ENCODE measurements around the gene APP.

APP gene

DNA sequence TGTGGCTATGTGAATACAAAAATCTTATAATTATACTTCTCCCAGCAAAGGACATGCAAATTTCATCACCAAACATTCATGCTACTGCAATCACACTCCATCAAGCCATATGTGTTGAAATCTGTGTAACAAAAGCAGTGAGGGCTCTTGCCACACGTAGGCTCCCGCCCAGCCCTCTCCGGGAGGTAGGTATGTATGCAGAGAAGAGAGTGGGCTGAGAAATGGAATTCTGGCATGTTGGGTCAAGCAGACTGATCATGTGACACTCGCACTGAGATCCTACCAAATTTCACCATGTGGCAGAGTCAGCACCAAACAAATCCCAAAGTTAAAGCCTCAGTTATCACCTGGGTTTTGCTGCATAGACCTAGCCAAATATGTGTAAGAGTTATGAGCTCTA lies 49.7 kb downstream of the APP start:
- H3K36me3 ChIP-seq (ENCODE audit: low read length), result no peaks in the 10 kb centered on the region
- H3K9ac ChIP-seq (ENCODE audit: low read length), result no peak overlapping the region
- no peaks in the 10 kb centered on the region for H3K79me2 ChIP-seq (ENCODE audit: insufficient read depth, low read length)
- no peaks in the 10 kb centered on the region for H3K9me2 ChIP-seq (replicated peaks; ENCODE audit: insufficient read depth, low read length)
- H4K20me1 ChIP-seq (ENCODE audit: low read depth, low read length), result no peaks in the 10 kb centered on the region
- H3K4me3 ChIP-seq (ENCODE audit: insufficient read depth, low read length, poor library complexity, severe bottlenecking), result no peak overlapping the region
- H3K4me2 ChIP-seq (ENCODE audit: low read depth, low read length, poor library complexity, severe bottlenecking), result no peak overlapping the region
- TF ChIP-seq, protein P1, sequence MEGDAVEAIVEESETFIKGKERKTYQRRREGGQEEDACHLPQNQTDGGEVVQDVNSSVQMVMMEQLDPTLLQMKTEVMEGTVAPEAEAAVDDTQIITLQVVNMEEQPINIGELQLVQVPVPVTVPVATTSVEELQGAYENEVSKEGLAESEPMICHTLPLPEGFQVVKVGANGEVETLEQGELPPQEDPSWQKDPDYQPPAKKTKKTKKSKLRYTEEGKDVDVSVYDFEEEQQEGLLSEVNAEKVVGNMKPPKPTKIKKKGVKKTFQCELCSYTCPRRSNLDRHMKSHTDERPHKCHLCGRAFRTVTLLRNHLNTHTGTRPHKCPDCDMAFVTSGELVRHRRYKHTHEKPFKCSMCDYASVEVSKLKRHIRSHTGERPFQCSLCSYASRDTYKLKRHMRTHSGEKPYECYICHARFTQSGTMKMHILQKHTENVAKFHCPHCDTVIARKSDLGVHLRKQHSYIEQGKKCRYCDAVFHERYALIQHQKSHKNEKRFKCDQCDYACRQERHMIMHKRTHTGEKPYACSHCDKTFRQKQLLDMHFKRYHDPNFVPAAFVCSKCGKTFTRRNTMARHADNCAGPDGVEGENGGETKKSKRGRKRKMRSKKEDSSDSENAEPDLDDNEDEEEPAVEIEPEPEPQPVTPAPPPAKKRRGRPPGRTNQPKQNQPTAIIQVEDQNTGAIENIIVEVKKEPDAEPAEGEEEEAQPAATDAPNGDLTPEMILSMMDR (IDR thresholded peaks at IDR 0.05; ENCODE audit: insufficient read depth, low read length, poor library complexity, severe bottlenecking), result no peak
- no peak for TF ChIP-seq EZH2phosphoT487 (conservative IDR thresholded peaks at IDR 0.05; ENCODE audit: low read length)
- no peaks in the 10 kb centered on the region for H3F3A ChIP-seq (ENCODE audit: insufficient read depth)
- H3K9me3 ChIP-seq (ENCODE audit: insufficient read depth, low read length), result no peaks in the 10 kb centered on the region
- no peak overlapping the region for H2AFZ ChIP-seq (ENCODE audit: low read depth, low read length, severe bottlenecking)
- H3K27ac ChIP-seq (ENCODE audit: low read depth, low read length), result no peak overlapping the region
- no peaks in the 10 kb centered on the region for H3K27me3 ChIP-seq (ENCODE audit: low read length)

DNA sequence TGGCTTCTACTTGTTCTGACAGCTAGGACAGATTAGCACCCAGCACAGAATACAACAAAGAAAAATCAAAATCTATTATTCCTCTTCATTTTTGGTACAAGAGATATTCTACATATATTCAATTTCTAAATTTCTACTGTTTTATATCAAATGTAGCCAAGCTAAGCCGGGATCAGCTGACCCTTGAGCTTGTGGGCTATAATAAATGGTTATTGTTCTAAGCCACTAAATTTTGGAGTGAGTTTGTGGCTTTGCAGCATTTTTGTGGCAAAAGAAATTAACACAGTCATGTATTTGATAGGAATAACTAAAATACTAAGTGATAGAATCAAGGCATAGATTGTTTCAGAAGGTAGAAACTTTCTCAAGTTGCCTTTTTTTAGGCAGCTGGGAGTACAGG lies 50.7 kb downstream of the APP start:
- Histone ChIP-seq H3K27me3 (ENCODE audit: low read length) (no peaks in the 10 kb centered on the region), H3K4me3 (ENCODE audit: insufficient read depth, low read length, poor library complexity, severe bottlenecking) (no peak overlapping the region), H3K79me2 (ENCODE audit: insufficient read depth, low read length) (no peaks in the 10 kb centered on the region)

DNA sequence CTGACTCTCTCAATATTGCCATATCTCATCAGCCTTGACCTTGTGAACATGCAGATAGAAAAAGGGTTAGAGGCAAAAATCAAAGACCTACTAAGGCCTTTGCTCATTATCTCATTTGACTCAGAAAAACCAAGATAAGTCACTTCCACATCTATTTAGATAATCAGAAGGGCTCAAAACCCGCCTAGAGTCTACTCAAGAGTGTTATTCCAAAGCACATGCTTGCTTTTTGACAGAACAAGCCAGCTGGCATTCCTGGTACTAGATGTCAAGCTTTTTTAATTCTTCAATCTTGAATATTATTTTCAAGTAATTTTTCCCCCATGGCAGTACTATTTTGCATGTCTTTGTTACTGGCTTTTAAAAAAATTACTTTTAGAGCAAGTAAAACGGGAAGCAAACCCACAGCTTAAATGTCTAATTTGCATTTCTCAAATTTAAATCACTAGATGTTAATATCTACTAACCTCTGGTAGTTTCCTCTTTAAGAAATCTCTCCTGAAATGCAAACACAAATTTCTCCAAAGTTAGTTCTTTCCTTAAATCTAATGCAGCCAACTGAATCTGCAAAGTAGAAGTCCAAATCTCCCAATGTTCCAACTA lies 51.5 kb downstream of the APP start:
- TF ChIP-seq, protein P1 (IDR thresholded peaks at IDR 0.05; ENCODE audit: insufficient read depth, low read length, poor library complexity, severe bottlenecking), result no peak
- TF ChIP-seq EZH2phosphoT487 (conservative IDR thresholded peaks at IDR 0.05; ENCODE audit: low read length), result no peak
- H3K4me2 ChIP-seq (ENCODE audit: low read depth, low read length, poor library complexity, severe bottlenecking), result no peak overlapping the region
- no peaks in the 10 kb centered on the region for H3K36me3 ChIP-seq (ENCODE audit: low read length)
- H3K9me3 ChIP-seq (ENCODE audit: insufficient read depth, low read length), result no peaks in the 10 kb centered on the region
- H2AFZ ChIP-seq (ENCODE audit: low read depth, low read length, severe bottlenecking), result no peak overlapping the region
- no peak overlapping the region for H3K9ac ChIP-seq (ENCODE audit: low read length)
- no peak overlapping the region for H3K27ac ChIP-seq (ENCODE audit: low read depth, low read length)
- H3K79me2 ChIP-seq (ENCODE audit: insufficient read depth, low read length), result no peaks in the 10 kb centered on the region
- H3K9me2 ChIP-seq (replicated peaks; ENCODE audit: insufficient read depth, low read length), result no peaks in the 10 kb centered on the region
- H4K20me1 ChIP-seq (ENCODE audit: low read depth, low read length), result no peaks in the 10 kb centered on the region
- H3F3A ChIP-seq (ENCODE audit: insufficient read depth), result no peaks in the 10 kb centered on the region
- H3K4me3 ChIP-seq (ENCODE audit: insufficient read depth, low read length, poor library complexity, severe bottlenecking), result no peak overlapping the region
- H3K27me3 ChIP-seq (ENCODE audit: low read length), result no peaks in the 10 kb centered on the region

More for the DNA sequence above, 50.7 kb downstream of the APP start:
- Histone ChIP-seq H3K36me3 (ENCODE audit: low read length) (no peaks in the 10 kb centered on the region), H3K27ac (ENCODE audit: low read depth, low read length) (no peak overlapping the region), H2AFZ (ENCODE audit: low read depth, low read length, severe bottlenecking) (no peak overlapping the region), H3K9me2 (replicated peaks; ENCODE audit: insufficient read depth, low read length) (no peaks in the 10 kb centered on the region), H3K9me3 (ENCODE audit: insufficient read depth, low read length) (no peaks in the 10 kb centered on the region), H3K4me2 (ENCODE audit: low read depth, low read length, poor library complexity, severe bottlenecking) (no peak overlapping the region), H4K20me1 (ENCODE audit: low read depth, low read length) (no peaks in the 10 kb centered on the region), H3F3A (ENCODE audit: insufficient read depth) (no peaks in the 10 kb centered on the region), H3K9ac (ENCODE audit: low read length) (no peak overlapping the region)
- TF ChIP-seq EZH2phosphoT487 (conservative IDR thresholded peaks at IDR 0.05; ENCODE audit: low read length), result no peak
- TF ChIP-seq, protein P1 (IDR thresholded peaks at IDR 0.05; ENCODE audit: insufficient read depth, low read length, poor library complexity, severe bottlenecking), result no peak
